ENCODE measurements around the gene G0S2. TPM values are rescaled to one million over a fixed set of nuclear protein-coding genes. Genes with fewer than 3 reads are reported as not detected.

G0S2 gene
- total RNA-seq, 2 donors from 2014 or later, result 16.1 to 17.1 TPM

- peak overlapping the region; percentile 75 for H3K4me3 Mint-ChIP-seq
- H3K27ac Mint-ChIP-seq, result peak overlapping the region; percentile 69
- H3K27me3 Mint-ChIP-seq, result no peaks in the 10 kb centered on the region
- H3K9me3 Mint-ChIP-seq, result no peaks in the 10 kb centered on the region
- H3K4me1 Mint-ChIP-seq, result peaks cover 26% of the 10 kb centered on the region
- peaks cover 29% of the 10 kb centered on the region for H3K36me3 Mint-ChIP-seq (ENCODE audit: low read depth)
- no peak for ATAC-seq (replicated peaks)
Observed at GRCh38 chr1:209707308-209707707, 32.1 kb downstream of the G0S2 start.

GRCh38 chr1:209708297-209708696 is 33.1 kb downstream of the G0S2 start:
- no peaks in the 10 kb centered on the region for H3K9me3 Mint-ChIP-seq
- no peaks in the 10 kb centered on the region for H3K27me3 Mint-ChIP-seq
- peak overlapping the region; percentile 75 for H3K4me3 Mint-ChIP-seq
- peaks cover 29% of the 10 kb centered on the region for H3K36me3 Mint-ChIP-seq (ENCODE audit: low read depth)
- H3K4me1 Mint-ChIP-seq, result peaks cover 26% of the 10 kb centered on the region
- peak overlapping the region; percentile 69 for H3K27ac Mint-ChIP-seq
- ATAC-seq (replicated peaks), result no peak

GRCh38 chr1:209710093-209710492 is 34.9 kb downstream of the G0S2 start:
- Mint-ChIP-seq H3K9me3 (no peaks in the 10 kb centered on the region), H3K4me3 (peak overlapping the region; percentile 75), H3K27ac (peak overlapping the region; percentile 90), H3K27me3 (no peaks in the 10 kb centered on the region), H3K4me1 (peaks cover 25% of the 10 kb centered on the region), H3K36me3 (ENCODE audit: low read depth) (peaks cover 37% of the 10 kb centered on the region)
- peak; percentile 75 for ATAC-seq (replicated peaks)

- peaks cover 32% of the 10 kb centered on the region for H3K4me1 Mint-ChIP-seq
- peaks cover 32% of the 10 kb centered on the region for H3K36me3 Mint-ChIP-seq (ENCODE audit: low read depth)
- peak; percentile 63 for ATAC-seq (replicated peaks)
- H3K27me3 Mint-ChIP-seq, result no peaks in the 10 kb centered on the region
- H3K9me3 Mint-ChIP-seq, result no peaks in the 10 kb centered on the region
- H3K27ac Mint-ChIP-seq, result peak overlapping the region; percentile 90
- peak overlapping the region; percentile 75 for H3K4me3 Mint-ChIP-seq
Observed at GRCh38 chr1:209710847-209711246, 35.6 kb downstream of the G0S2 start.

- Mint-ChIP-seq H3K9me3 (no peaks in the 10 kb centered on the region), H3K36me3 (ENCODE audit: low read depth) (peaks cover 13% of the 10 kb centered on the region), H3K27me3 (no peaks in the 10 kb centered on the region), H3K27ac (peak overlapping the region; percentile 68), H3K4me1 (peaks cover 40% of the 10 kb centered on the region), H3K4me3 (peak overlapping the region; percentile 65)
- peak; percentile 3 for ATAC-seq (replicated peaks)
Observed at GRCh38 chr1:209714338-209714737, 39.1 kb downstream of the G0S2 start.

- Mint-ChIP-seq H3K9me3 (no peaks in the 10 kb centered on the region), H3K36me3 (ENCODE audit: low read depth) (peaks cover 13% of the 10 kb centered on the region), H3K4me1 (peaks cover 36% of the 10 kb centered on the region), H3K27ac (peak overlapping the region; percentile 68), H3K27me3 (no peaks in the 10 kb centered on the region), H3K4me3 (peak overlapping the region; percentile 65)
- no peak for ATAC-seq (replicated peaks)
Observed at GRCh38 chr1:209715314-209715713, 40.1 kb downstream of the G0S2 start.

GRCh38 chr1:209717818-209718217 is 42.6 kb downstream of the G0S2 start:
- Mint-ChIP-seq H3K9me3 (no peaks in the 10 kb centered on the region), H3K4me1 (peaks cover 30% of the 10 kb centered on the region), H3K4me3 (peak overlapping the region; percentile 10), H3K27me3 (no peaks in the 10 kb centered on the region), H3K27ac (peak overlapping the region; percentile 68), H3K36me3 (ENCODE audit: low read depth) (peaks cover 13% of the 10 kb centered on the region)
- peak; percentile 87 for ATAC-seq (replicated peaks)

GRCh38 chr1:209720326-209720725 is 45.1 kb downstream of the G0S2 start:
- Mint-ChIP-seq H3K4me3 (no peak overlapping the region), H3K36me3 (ENCODE audit: low read depth) (peaks cover 5% of the 10 kb centered on the region), H3K27ac (peak overlapping the region; percentile 70), H3K9me3 (peaks cover 3% of the 10 kb centered on the region), H3K4me1 (peaks cover 35% of the 10 kb centered on the region), H3K27me3 (no peaks in the 10 kb centered on the region)
- ATAC-seq (replicated peaks), result no peak

- H3K36me3 Mint-ChIP-seq (ENCODE audit: low read depth), result peaks cover 5% of the 10 kb centered on the region
- H3K27ac Mint-ChIP-seq, result peak overlapping the region; percentile 70
- H3K9me3 Mint-ChIP-seq, result peaks cover 3% of the 10 kb centered on the region
- H3K4me1 Mint-ChIP-seq, result peaks cover 34% of the 10 kb centered on the region
- no peak overlapping the region for H3K4me3 Mint-ChIP-seq
- no peak for ATAC-seq (replicated peaks)
- no peaks in the 10 kb centered on the region for H3K27me3 Mint-ChIP-seq
Observed at GRCh38 chr1:209720826-209721225, 45.6 kb downstream of the G0S2 start.

- no peaks in the 10 kb centered on the region for H3K27me3 Mint-ChIP-seq
- peaks cover 5% of the 10 kb centered on the region for H3K36me3 Mint-ChIP-seq (ENCODE audit: low read depth)
- H3K9me3 Mint-ChIP-seq, result peaks cover 3% of the 10 kb centered on the region
- peak overlapping the region; percentile 70 for H3K27ac Mint-ChIP-seq
- H3K4me3 Mint-ChIP-seq, result no peak overlapping the region
- no peak for ATAC-seq (replicated peaks)
- H3K4me1 Mint-ChIP-seq, result peaks cover 33% of the 10 kb centered on the region
Observed at GRCh38 chr1:209721323-209721722, 46.1 kb downstream of the G0S2 start.

- no peaks in the 10 kb centered on the region for H3K27me3 Mint-ChIP-seq
- peaks cover 35% of the 10 kb centered on the region for H3K4me1 Mint-ChIP-seq
- peaks cover 6% of the 10 kb centered on the region for H3K9me3 Mint-ChIP-seq
Observed at GRCh38 chr1:209723265-209723664, 48.1 kb downstream of the G0S2 start.

GRCh38 chr1:209723756-209724693 is 48.8 kb downstream of the G0S2 start:
- H3K27ac Mint-ChIP-seq, result peak overlapping the region; percentile 99
- peak; percentile 94 for ATAC-seq (replicated peaks)
- H3K4me3 Mint-ChIP-seq, result peak overlapping the region; percentile 77
- peaks cover 35% of the 10 kb centered on the region for H3K4me1 Mint-ChIP-seq
- no peaks in the 10 kb centered on the region for H3K36me3 Mint-ChIP-seq (ENCODE audit: low read depth)
- H3K27me3 Mint-ChIP-seq, result no peaks in the 10 kb centered on the region
- H3K9me3 Mint-ChIP-seq, result peaks cover 6% of the 10 kb centered on the region

More at GRCh38 chr1:209723265-209723664, 48.1 kb downstream of the G0S2 start:
- H3K27ac Mint-ChIP-seq, result peak overlapping the region; percentile 99
- no peak for ATAC-seq (replicated peaks)
- H3K36me3 Mint-ChIP-seq (ENCODE audit: low read depth), result no peaks in the 10 kb centered on the region
- H3K4me3 Mint-ChIP-seq, result peak overlapping the region; percentile 77
